GM18909 (cell line): ENCODE results near the gene KIRREL2.
"Not testable (repeated sequence)": the region's sequence is repeated elsewhere in the genome, so short reads cannot be mapped to it uniquely, and the experiment has no call there.

Experiments
- ATAC-seq: cut with Tn5 transposase; IDR thresholded peaks from one replicate; pipeline ENCODE4 v1.9.1; 2021; ENCODE audit warnings: mild to moderate bottlenecking; ENCODE audit not compliant: unreplicated experiment, poor library complexity

Gene KIRREL2

DNA sequence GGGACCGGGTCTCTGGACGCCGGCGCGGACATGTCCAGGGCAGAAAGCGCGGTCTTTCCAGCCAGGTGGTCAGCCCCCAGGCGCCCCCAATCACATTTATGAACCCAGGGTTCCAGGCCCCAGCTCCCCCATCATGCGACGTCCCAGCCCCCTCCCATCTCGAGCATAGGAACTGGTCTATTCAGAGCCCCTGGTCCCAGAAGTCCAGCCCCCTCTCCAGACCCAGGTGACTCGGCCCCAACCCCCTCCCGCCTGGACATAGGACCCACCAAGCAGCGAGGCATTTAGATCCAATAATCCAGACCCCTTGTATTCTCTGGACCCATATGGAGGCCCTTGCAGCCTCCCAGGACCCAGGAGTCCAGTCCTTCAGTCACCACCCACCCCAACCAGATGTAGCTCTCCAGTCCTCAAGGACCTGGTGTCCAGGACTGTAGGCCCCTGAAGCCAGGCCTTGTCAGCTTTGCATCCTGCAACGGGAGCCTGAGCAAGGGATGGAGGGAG is 12.2 kb downstream of the KIRREL2 start:
- no peak for ATAC-seq

DNA sequence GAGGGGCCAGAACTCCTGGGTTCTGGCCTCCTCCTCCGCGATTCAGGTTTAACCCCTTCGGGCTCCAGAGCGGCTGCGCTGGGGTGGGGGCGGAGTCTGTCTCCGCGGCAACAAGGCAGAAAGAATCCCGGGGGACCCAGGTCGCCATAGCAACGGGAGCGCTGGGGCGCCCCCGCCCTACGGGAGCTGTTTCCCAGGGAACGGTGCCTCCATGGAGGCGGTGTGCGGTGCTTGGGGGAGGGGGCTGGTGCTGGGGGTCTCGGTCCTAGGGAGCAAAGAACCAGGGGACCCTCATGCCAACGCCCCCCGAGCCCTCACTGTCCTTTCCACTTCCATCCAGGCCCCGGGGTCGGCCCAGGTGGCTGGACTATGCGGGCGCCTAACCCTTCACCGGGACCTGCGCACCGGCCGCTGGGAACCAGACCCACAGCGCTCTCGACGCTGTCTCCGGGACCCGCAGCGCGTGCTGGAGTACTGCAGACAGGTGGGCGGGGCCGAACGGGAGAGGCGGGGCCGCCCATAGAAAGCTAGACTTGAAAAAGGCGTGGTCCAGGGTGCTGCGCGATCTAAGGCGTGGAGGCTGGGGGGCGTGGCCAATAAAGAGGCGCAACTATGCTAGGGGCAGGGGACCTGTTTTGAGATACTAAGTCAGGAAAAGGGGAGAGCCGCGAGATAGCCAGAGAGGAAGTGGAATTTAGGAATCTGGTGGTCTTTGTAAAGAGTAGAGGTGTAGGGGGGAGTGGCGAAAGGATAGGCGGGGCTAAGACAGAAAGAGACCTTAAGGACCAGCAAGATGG is 12.8 kb downstream of the KIRREL2 start:
- ATAC-seq = peak; percentile 60

DNA sequence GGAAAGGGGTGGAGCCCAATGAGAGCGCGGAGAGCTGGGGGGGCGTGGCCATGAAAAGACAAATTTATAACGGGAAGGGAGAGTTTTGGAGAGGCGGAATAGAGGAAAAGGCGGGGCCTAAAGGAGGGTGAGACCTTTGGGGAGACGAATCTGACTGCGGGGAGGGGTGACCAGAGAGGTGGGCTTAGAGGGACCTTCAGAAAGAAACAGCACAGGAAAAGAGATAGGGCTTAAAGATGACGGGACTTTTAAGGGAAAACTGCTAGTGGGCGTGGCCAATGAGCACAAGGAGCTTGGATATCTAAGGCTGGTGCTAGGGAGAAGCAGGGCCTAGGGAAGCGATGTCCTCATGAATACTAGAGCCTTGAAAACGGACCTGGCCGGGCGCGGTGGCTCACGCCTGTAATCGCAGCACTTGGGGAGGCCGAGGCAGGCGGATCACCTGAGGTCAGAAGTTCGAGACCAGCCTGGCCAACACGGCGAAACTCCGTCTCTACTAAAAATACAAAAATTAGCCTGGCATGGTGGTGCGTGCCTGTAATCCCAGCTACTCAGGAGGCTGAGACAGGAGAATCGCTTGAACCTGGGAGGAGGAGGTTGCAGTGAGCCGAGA is 13.5 kb downstream of the KIRREL2 start:
- ATAC-seq = not testable (repeated sequence)

DNA sequence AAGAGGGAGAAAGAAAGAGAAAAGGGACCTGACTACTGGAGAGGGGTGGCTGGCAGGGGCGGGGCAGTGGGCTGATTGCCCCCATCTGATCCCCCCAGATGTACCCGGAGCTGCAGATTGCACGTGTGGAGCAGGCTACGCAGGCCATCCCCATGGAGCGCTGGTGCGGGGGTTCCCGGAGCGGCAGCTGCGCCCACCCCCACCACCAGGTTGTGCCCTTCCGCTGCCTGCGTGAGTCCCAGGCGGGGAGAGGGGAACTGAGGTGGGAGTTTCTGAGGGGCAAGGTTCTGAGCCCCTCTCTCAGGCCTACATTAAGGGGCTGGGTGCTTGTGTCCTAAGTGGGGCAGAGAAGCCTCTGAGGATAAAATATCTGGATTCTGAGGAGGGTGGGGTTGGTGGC is 14.1 kb downstream of the KIRREL2 start:
- ATAC-seq = no peak

DNA sequence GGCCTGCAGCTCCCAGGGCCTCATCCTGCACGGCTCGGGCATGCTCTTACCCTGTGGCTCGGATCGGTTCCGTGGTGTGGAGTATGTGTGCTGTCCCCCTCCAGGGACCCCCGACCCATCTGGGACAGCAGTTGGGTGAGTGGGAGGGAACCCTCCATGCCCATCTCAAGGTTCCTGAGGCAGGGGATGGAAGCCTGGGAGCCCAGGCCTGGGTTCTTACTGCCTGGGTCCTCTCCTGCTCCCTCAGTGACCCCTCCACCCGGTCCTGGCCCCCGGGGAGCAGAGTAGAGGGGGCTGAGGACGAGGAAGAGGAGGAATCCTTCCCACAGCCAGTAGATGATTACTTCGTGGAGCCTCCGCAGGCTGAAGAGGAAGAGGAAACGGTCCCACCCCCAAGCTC is 14.9 kb downstream of the KIRREL2 start:
- ATAC-seq = no peak

DNA sequence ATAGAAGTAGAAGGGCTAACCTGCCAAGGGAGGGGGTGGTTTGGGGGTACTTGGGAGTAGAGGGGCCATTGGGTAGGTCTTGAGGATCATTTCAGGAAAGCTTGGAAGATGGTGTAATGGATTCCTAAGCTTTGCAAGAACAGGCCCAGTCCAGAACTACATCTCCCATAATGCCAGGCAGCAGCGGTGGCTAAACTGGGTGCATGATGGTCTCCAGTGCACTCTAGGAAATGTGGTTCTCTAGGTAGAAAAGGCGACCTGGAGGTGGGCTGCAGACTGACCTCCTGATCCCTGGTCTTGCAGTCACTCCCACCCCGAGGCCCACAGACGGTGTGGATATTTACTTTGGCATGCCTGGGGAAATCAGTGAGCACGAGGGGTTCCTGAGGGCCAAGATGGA is 15.5 kb downstream of the KIRREL2 start:
- ATAC-seq = no peak

DNA sequence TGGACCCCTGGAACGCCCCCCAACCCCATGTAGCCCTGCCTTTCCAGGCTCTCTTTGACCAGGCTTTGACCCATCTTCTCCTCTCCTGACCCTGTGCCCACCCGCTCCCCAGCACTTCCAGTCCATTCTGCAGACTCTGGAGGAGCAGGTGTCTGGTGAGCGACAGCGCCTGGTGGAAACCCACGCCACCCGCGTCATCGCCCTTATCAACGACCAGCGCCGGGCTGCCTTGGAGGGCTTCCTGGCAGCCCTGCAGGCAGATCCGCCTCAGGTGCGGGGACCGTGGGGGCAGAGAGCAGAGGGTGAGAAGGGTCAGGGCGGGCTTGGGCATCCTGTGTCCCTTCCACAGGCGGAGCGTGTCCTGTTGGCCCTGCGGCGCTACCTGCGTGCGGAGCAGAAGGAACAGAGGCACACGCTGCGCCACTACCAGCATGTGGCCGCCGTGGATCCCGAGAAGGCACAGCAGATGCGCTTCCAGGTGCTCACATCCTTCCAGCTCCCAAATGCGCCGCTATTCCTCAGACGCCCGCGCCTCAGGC is 17.8 kb downstream of the KIRREL2 start:
- ATAC-seq = no peak

DNA sequence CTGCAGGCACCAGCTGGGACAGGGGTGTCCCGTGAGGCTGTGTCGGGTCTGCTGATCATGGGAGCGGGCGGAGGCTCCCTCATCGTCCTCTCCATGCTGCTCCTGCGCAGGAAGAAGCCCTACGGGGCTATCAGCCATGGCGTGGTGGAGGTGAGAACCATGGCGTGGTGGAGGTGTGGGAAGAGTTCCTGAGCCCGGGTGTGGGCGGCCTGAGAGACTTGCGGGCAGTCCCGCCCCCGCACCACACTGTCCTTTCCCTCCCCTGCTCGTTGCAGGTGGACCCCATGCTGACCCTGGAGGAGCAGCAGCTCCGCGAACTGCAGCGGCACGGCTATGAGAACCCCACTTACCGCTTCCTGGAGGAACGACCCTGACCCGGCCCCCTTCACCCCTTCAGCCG is 22.4 kb downstream of the KIRREL2 start:
- ATAC-seq = no peak

DNA sequence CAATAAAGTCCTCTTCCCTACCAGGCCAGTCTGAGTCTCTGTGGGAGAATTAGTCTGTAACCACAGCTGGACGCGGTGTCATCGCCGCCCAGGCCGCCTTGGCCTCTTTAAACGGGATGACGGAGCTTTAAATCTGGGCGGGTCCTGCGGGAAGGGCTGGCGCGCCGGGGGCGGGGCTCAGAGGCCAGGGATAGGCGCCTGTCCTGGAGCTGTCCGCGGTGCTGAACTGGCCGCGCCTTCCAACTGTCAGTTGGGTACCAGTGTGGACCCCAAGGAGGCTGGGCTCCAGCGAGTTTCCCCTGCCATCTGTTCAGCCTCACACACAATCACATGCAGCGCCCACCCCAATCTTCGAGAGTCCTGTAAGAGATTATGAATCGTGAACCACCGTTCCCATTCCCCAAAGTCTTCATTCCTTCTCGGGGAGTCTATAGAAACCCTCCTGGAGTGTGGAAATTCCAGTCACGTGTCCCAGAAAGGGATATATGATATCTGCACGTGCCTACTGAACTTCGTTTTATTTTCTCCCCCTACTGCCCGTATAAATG is 23.1 kb downstream of the KIRREL2 start:
- no peak for ATAC-seq

DNA sequence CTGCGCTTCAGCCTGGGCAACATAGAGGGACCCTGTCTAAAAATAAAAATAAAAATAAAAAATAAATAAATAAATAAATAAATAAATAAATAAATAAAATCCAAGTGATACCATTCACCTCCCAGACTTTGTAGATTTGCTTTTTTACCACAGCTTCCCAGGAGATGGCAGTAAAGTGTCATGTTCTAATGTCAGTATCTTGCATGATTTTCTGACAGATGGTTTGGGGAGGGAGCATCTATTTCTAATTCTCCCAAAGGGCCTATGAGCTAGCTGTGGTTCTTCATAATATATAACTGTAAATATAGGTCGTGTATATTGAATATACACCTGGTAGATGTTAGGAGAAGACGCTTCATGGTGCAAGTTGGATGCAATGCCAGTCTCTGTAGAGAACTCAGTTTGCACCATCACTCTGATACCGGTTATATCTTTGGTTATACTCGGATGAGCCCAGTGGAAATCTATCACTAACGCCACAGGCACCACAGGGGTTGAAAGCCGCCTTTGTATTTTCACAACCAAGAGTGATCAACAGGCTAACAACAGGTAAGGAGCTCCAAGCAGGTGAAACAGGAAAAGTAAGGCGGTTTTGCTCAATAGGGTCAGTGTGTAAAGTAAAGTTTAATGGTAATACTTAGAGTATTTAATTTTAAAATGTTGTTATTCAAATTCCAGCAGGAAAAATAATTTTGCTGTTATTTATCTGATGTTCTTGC is 25.6 kb downstream of the KIRREL2 start:
- no peak for ATAC-seq

DNA sequence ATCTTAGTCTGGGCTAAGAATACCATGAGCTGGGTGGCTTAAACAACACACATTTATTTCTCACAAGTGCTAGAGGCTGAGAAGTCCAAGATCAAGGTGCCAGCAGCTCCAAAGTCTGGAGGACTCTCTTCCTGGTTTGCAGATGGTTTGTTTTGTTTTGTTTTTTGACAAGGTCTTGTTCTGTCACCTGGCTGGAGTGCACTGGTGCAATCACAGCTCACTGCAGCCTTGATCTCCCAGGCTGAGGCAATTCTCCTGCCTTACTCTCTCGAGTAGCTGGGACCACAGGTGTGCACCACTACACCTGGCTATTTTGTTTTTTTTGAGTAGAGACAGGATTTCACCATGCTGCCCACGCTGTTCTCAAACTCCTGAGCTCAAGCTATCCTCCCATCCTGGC is 27.2 kb downstream of the KIRREL2 start:
- no peak for ATAC-seq

DNA sequence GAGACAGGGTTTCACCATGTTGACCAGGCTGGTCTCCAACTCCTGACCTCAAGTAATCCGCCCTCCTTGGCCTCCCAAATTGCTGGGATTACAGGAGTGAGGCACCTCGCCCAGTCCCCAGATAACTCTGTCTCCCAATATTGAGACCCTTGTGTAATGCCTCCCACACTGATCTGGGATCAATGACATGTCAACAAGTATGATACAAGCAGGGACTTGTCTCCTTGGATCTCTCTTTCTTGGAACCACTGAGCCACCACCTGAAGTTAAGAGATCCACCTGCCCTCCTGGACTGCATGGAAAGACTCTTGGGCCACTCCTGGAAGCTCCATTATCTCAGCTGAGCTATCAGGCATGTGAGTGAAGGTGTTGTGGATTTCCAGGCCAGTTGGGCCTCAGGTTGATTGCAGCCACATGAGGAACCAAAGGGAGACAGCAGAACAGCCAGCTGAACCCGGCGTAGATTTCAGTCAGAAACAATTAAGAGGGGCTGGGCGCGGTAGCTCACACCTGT is 28.6 kb downstream of the KIRREL2 start:
- no peak for ATAC-seq

DNA sequence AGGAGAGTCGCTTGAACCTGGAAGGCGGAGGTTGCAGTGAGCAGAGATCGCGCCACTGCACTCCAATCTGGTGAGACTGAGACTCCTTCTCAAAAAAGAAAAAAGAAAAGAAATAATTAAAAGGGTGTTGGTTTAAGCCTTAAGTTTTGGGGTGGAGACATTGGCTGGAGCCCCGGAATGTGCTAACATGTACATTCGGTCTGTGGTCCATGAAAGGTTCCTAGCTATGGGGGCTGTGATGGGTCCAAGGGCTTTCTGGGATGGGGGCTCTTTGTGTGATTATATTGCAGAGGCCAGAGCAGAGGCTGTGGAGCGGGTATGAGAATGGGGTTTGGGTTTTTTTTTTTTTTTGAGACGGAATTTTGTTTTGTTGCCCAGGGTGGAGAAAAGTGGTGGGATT is 29.2 kb downstream of the KIRREL2 start:
- ATAC-seq = no peak

DNA sequence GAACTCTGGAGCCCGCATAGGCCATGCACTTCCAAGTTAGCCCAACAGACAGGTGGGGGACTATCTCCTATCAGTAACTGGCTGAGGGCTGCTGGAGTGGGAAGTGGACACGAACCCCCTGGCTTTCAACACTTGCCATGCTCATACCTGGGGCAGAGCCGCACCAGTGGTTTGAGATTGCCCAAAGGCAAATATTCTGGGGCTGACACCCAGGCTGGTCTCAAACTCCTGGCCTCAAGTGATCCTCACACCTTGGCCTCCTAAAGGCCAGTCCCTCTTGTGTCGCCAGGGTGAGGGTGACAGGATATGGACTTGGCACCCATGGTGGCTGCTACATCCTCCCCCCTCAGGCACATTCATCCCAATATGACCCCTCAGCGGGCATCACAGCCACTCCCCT is 30.5 kb downstream of the KIRREL2 start:
- no peak for ATAC-seq

DNA sequence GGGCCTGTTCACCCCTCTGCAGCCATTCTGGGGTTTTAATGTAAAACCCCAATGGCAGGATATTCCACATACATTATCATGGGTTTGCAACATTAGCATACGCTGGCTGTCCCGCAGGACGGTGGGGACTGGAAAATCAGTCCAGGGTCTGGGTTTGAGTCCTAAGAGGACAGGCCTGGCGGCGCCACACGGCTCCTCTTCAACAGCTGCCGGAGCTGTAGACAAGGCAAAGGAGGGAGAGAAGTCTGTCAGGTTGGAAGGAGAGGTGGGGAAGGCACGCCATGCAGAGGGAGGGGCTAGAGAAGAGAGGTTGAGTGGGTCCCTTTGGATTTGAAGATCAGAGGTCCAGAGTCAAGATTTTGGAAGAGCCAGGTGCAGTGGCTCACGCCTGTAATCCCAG is 31.7 kb downstream of the KIRREL2 start:
- no peak for ATAC-seq

DNA sequence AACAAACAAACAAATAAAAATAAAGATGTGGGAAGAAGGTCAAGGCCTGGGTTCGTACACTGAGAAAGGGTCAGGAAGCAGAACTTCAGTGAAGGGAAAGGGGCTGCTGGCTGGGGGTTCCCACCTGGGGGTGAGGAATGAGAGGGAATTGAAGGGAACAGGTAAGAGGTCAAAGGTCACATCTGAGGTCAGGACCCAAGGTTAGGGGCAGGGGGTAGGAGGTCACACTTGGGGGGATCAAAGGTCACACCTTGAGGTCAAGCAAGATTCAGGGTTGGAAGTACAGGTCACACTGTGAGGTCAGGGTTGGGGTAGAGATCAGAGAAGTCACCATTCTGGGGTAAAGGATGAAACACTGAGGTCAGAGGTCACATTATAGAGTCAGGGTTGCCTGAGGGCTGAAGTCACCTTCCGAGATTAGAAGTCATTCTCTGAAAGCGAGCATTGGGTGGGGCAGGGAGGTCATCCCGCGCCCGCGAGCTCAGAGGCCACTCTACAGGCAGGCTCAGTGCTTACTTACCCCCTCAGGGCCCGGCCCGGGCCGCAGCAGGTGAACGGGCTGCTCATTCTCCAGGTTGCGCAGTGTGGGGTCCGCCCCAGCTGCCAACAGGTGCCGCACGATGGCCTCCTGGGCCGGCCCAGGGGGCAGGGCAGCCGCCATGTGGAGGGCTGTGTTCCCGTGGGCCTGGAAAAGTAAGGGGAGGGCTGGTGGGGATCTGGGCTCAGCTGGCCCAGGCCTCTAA is 32.8 kb downstream of the KIRREL2 start:
- ATAC-seq = no peak

DNA sequence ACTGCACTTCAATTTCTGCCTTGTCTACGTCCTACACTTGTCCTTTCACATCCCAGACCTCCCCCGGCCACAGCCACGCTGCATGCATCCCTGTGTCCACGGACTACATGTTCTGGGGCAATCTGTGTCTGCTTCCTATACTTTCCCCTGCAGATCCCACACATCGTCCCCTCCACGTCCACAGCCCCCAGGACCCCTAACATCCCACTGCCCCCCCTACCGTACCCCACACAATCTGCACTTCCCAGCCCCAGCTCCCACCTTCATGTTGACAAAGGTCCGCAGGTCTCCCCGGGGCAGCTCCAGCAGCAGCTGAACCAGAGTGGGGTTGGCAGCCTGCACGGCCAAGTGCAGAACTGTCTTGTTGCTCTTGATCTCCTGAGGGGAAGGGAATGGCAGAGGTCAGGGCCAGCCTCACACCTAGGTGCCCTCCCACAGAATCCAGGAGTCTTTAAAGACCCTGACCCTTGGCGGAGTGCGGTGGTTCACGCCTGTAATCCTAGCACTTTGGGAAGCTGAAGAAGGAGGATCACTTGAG is 33.5 kb downstream of the KIRREL2 start:
- no peak for ATAC-seq

DNA sequence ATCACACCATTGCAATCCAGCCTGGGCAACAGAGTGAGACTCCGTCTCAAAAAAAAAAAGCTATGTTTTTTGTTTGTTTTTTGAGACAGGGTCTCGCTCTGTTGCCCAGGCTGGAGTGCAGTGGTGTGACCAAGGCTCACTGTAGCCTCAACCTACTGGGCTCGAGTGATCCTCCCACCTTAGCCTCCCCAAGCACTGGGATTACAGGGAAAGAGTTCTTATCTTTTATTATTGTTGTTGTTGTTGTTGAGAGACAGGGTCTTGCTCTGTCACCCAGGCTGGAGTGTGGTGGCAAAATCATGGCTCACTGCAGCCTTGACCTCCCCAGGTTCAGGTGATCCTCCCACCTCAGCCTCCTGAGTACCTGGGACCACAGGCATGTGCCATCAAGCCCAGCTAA is 35.1 kb downstream of the KIRREL2 start:
- not testable (repeated sequence) for ATAC-seq

DNA sequence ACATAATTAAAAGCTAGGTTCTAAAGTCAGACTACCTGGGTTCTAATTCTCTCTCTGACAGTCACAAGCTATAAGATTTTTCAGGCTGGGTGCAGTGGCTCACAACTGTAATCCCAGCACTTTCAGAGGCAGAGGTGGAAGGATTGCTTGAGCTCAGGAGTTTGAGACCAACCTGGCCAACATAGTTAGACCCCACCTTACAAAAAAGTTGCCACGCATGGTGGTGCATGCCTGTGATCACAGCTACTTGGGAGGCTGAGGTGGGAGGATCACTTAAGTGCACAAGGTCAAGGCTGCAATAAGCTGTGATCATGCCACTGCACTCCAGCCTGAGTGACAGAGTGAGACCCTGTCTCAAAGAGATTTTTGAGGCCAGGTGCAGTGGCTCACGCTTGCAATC is 37.6 kb downstream of the KIRREL2 start:
- no peak for ATAC-seq
